ENCODE results near the gene SLC52A1.

Gene SLC52A1

DNA sequence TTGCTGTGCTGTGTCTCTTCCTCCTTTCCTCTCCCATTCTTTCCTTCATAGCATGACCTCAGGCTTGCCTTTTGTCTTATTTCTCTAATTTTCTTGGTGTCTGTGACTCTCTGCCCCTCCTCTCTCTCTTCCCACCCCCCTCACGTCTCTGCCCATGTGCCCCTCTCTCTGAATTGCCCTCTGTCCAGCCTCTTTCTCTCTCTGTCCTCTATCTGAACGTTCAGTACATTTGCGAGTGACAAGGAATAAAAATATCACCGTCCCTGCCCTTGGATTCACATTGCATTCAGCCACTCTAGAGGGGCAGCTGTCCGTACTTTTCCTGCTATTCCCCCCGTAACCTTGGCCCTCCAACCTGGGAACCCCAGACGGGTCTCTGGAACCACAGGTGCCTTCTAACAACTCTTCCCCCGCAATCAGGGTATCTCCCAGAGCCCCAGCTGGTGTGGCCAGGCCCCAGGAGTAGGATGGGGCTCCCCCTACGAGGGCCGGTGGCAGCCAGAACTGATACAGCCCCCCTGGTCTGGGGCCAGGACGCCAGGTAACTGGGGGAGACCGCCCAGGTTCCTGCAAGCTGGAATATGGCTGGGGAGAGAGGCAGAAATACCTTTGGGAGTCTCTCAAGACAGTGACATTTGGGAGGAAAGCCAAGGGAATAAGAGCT is 35.7 kb downstream of the SLC52A1 start:
- H3K27me3 ChIP-seq (ENCODE audit: control insufficient read depth, insufficient read depth, low read length): peaks cover 3% of the 10 kb centered on the region
- H3K9me3 ChIP-seq (ENCODE audit: control insufficient read depth, insufficient read depth, low read length): no peaks in the 10 kb centered on the region
- peak overlapping the region; percentile 54 for H3K9ac ChIP-seq (ENCODE audit: low read depth, low read length)

GRCh38 chr17:4998732-4999429 is 36.3 kb downstream of the SLC52A1 start:
- Histone ChIP-seq H3K27me3 (ENCODE audit: control insufficient read depth, insufficient read depth, low read length) (peaks cover 3% of the 10 kb centered on the region), H3K4me3 (ENCODE audit: low read depth, low read length) (peak overlapping the region; percentile 87), H3K9me3 (ENCODE audit: control insufficient read depth, insufficient read depth, low read length) (no peaks in the 10 kb centered on the region), H3K9ac (ENCODE audit: low read depth, low read length) (peak overlapping the region; percentile 54), H3K4me1 (ENCODE audit: control insufficient read depth, insufficient read depth, low read length) (peaks cover 6% of the 10 kb centered on the region), H3K36me3 (ENCODE audit: control insufficient read depth, insufficient read depth, low read length) (peaks cover 29% of the 10 kb centered on the region)

More for the DNA sequence above, 35.7 kb downstream of the SLC52A1 start:
- Histone ChIP-seq H3K36me3 (ENCODE audit: control insufficient read depth, insufficient read depth, low read length) (peaks cover 36% of the 10 kb centered on the region), H3K4me1 (ENCODE audit: control insufficient read depth, insufficient read depth, low read length) (peaks cover 6% of the 10 kb centered on the region), H3K4me3 (ENCODE audit: low read depth, low read length) (peak overlapping the region; percentile 87)

DNA sequence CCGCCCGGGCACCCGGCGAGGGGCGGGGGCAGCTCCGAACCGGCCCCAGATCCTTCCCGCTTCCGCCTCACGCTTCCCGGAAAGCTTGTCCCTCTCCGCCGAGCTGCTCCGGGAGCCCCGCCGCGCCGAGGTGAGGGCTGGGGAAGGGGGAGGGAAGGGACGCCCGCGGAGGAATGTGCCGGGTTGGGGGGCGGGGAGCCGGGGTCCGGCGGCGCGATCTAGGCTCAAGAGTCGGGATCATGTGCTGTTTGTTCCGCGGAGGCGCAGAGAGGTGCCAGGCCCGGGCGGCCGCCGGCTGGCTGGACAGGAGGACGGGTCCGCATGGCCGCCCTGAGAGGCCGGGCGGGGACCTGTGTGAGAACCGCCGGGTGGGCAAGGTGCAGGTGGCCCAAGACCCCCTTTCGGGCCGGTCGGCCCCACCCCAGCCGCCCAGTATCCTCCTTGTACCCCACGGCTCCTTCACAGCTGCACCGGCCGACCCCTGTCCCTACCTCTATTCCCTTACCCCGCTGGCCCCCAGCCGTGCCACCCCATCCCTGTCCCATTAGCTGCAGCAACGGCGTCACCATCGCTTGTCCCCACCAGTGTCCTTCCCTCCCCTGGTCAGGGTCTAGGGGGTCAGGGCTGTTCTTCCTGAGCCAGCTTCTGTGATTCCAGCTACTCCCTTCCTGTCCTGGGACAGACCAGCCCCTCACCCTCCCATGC is 37.0 kb downstream of the SLC52A1 start:
- peak overlapping the region; percentile 54 for H3K9ac ChIP-seq (ENCODE audit: low read depth, low read length)
- H3K9me3 ChIP-seq (ENCODE audit: control insufficient read depth, insufficient read depth, low read length): no peaks in the 10 kb centered on the region
- H3K27me3 ChIP-seq (ENCODE audit: control insufficient read depth, insufficient read depth, low read length): peaks cover 3% of the 10 kb centered on the region
- peaks cover 22% of the 10 kb centered on the region for H3K36me3 ChIP-seq (ENCODE audit: control insufficient read depth, insufficient read depth, low read length)
- H3K4me1 ChIP-seq (ENCODE audit: control insufficient read depth, insufficient read depth, low read length): peaks cover 6% of the 10 kb centered on the region
- peak overlapping the region; percentile 87 for H3K4me3 ChIP-seq (ENCODE audit: low read depth, low read length)

- Histone ChIP-seq H3K9me3 (ENCODE audit: control insufficient read depth, insufficient read depth, low read length) (no peaks in the 10 kb centered on the region), H3K36me3 (ENCODE audit: control insufficient read depth, insufficient read depth, low read length) (peaks cover 19% of the 10 kb centered on the region), H3K4me1 (ENCODE audit: control insufficient read depth, insufficient read depth, low read length) (peaks cover 6% of the 10 kb centered on the region), H3K9ac (ENCODE audit: low read depth, low read length) (peak within 1 kb of the TSS; percentile 70), H3K4me3 (ENCODE audit: low read depth, low read length) (peak within 1 kb of the TSS; percentile 87), H3K27me3 (ENCODE audit: control insufficient read depth, insufficient read depth, low read length) (peaks cover 3% of the 10 kb centered on the region)
Observed at GRCh38 chr17:4997302-4998026, 37.8 kb downstream of the SLC52A1 start, which contains the start of the genes INCA1 and KIF1C. INCA1 (minus strand) TSS chr17:4997522; CDS start chr17:4994437, 3,085 bp downstream. KIF1C (plus strand) TSS chr17:4997950; CDS start chr17:5000247, 2,297 bp downstream.

GRCh38 chr17:4994081-4994595 is 41.1 kb downstream of the SLC52A1 start:
- H3K36me3 ChIP-seq (ENCODE audit: control insufficient read depth, insufficient read depth, low read length): no peaks in the 10 kb centered on the region
- H3K9ac ChIP-seq (ENCODE audit: low read depth, low read length): no peak overlapping the region
- no peaks in the 10 kb centered on the region for H3K9me3 ChIP-seq (ENCODE audit: control insufficient read depth, insufficient read depth, low read length)
- peaks cover 3% of the 10 kb centered on the region for H3K27me3 ChIP-seq (ENCODE audit: control insufficient read depth, insufficient read depth, low read length)
- peaks cover under 1% of the 10 kb centered on the region for H3K4me1 ChIP-seq (ENCODE audit: control insufficient read depth, insufficient read depth, low read length)
- H3K4me3 ChIP-seq (ENCODE audit: low read depth, low read length): no peak overlapping the region

- no peaks in the 10 kb centered on the region for H3K27me3 ChIP-seq (ENCODE audit: control insufficient read depth, insufficient read depth, low read length)
- peak overlapping the region; percentile 54 for H3K9ac ChIP-seq (ENCODE audit: low read depth, low read length)
- H3K9me3 ChIP-seq (ENCODE audit: control insufficient read depth, insufficient read depth, low read length): no peaks in the 10 kb centered on the region
- no peaks in the 10 kb centered on the region for H3K36me3 ChIP-seq (ENCODE audit: control insufficient read depth, insufficient read depth, low read length)
- H3K4me3 ChIP-seq (ENCODE audit: low read depth, low read length): peak overlapping the region; percentile 82
- H3K4me1 ChIP-seq (ENCODE audit: control insufficient read depth, insufficient read depth, low read length): peaks cover 4% of the 10 kb centered on the region
Observed at GRCh38 chr17:4987767-4988567, 47.3 kb downstream of the SLC52A1 start.

- Histone ChIP-seq H3K9me3 (ENCODE audit: control insufficient read depth, insufficient read depth, low read length) (no peaks in the 10 kb centered on the region), H3K4me1 (ENCODE audit: control insufficient read depth, insufficient read depth, low read length) (peaks cover 4% of the 10 kb centered on the region), H3K4me3 (ENCODE audit: low read depth, low read length) (peak within 1 kb of the TSS; percentile 82), H3K27me3 (ENCODE audit: control insufficient read depth, insufficient read depth, low read length) (no peaks in the 10 kb centered on the region), H3K36me3 (ENCODE audit: control insufficient read depth, insufficient read depth, low read length) (no peaks in the 10 kb centered on the region), H3K9ac (ENCODE audit: low read depth, low read length) (peak within 1 kb of the TSS; percentile 54)
Observed at GRCh38 chr17:4986951-4987766, 48.1 kb downstream of the SLC52A1 start, which contains the start of gene CAMTA2. CAMTA2 (minus strand) TSS chr17:4987675; CDS start chr17:4986222, 1,453 bp downstream.

DNA sequence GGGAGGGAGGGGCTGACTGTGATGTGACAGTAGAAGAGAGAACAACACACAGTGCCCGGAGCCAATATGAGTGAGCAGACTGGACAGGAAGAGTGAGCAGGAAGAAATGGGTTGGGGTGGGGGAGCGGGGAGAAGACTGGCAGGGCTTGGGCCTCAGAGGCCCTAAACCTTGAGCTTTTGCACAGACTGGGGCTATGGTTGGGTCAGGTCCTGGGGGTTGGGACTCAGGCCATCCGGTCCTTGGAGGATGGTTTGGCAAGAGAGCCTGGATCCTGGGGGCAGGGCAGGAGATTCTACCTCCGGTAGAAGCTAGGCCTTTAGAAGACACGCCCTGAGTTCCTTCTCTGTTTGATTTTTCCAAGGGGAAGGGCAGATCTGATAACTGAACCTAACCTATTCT is 48.8 kb downstream of the SLC52A1 start:
- Histone ChIP-seq H3K9ac (ENCODE audit: low read depth, low read length) (no peak overlapping the region), H3K9me3 (ENCODE audit: control insufficient read depth, insufficient read depth, low read length) (no peaks in the 10 kb centered on the region), H3K4me1 (ENCODE audit: control insufficient read depth, insufficient read depth, low read length) (peaks cover 4% of the 10 kb centered on the region), H3K4me3 (ENCODE audit: low read depth, low read length) (peak overlapping the region; percentile 82), H3K36me3 (ENCODE audit: control insufficient read depth, insufficient read depth, low read length) (no peaks in the 10 kb centered on the region), H3K27me3 (ENCODE audit: control insufficient read depth, insufficient read depth, low read length) (no peaks in the 10 kb centered on the region)

All from iPS-15b (cell line).